Panc1 (cell line): Measurements from ENCODE around the gene METRN.

Experiments used
- CTCF ChIP-seq: fragments of 450-650 bp; IDR thresholded peaks from 2 replicates; pipeline ENCODE4 v1.5.1; 2017; ENCODE audit warnings: mild to moderate bottlenecking
- TF ChIP-seq, protein P1 (sequence below), 2 experiments: IDR thresholded peaks; 2 replicates each; pipeline ENCODE4 v1.6.1; 2011 to 2012; ENCODE audit warnings: low read depth in 2 of 2, control low read depth in 1 of 2, low read length in 1 of 2, mild to moderate bottlenecking in 1 of 2, moderate library complexity in 1 of 2; ENCODE audit not compliant: insufficient read depth in 1 of 2

- no peak; the same call in 1 of the 2 replicates for TF ChIP-seq CTCF
- TF ChIP-seq, protein P1, sequence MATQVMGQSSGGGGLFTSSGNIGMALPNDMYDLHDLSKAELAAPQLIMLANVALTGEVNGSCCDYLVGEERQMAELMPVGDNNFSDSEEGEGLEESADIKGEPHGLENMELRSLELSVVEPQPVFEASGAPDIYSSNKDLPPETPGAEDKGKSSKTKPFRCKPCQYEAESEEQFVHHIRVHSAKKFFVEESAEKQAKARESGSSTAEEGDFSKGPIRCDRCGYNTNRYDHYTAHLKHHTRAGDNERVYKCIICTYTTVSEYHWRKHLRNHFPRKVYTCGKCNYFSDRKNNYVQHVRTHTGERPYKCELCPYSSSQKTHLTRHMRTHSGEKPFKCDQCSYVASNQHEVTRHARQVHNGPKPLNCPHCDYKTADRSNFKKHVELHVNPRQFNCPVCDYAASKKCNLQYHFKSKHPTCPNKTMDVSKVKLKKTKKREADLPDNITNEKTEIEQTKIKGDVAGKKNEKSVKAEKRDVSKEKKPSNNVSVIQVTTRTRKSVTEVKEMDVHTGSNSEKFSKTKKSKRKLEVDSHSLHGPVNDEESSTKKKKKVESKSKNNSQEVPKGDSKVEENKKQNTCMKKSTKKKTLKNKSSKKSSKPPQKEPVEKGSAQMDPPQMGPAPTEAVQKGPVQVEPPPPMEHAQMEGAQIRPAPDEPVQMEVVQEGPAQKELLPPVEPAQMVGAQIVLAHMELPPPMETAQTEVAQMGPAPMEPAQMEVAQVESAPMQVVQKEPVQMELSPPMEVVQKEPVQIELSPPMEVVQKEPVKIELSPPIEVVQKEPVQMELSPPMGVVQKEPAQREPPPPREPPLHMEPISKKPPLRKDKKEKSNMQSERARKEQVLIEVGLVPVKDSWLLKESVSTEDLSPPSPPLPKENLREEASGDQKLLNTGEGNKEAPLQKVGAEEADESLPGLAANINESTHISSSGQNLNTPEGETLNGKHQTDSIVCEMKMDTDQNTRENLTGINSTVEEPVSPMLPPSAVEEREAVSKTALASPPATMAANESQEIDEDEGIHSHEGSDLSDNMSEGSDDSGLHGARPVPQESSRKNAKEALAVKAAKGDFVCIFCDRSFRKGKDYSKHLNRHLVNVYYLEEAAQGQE (IDR thresholded peaks at IDR 0.05; ENCODE audit: insufficient read depth in 1 of 2, low read depth in 2 of 2, low read length in 1 of 2) = no peak
Observed at GRCh38 chr16:745739-746138, 30.8 kb downstream of the METRN start.
